Measurements from ENCODE around the gene CEP192. TPM values are rescaled to one million over a fixed set of nuclear protein-coding genes. Genes with fewer than 3 reads are reported as not detected.

The CEP192 gene
- total and polyA plus RNA-seq, 2 donors (not counting 1 experiment from before 2014, with no cell fraction given) = 39.3 to 47.3 TPM

DNA sequence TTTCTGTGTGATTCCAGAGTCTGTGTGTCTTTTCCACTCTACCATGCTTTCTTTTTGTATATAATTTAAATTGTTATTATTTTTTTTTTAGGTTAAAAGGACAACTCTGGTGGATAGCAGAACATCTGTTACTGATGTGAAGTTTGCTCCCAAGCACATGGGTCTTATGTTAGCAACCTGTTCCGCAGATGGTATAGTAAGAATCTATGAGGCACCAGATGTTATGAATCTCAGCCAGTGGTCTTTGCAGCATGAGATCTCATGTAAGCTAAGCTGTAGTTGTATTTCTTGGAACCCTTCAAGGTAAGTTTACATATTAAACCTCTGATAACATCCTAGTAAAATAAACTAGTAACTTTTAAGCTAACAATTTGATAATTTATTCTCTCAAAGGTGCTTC lies 28.1 kb upstream of the CEP192 start:
- CTCF ChIA-PET = no interaction called here
- Histone ChIP-seq H3K36me3 (replicated peaks in 1 of 2; ENCODE audit: control extremely low read depth in 1 of 2, control insufficient read depth in 1 of 2, extremely low read depth in 1 of 2, insufficient read depth in 2 of 2, low read length in 1 of 2) (peaks cover 19 to 63% of the 10 kb centered on the region in 2 experiments), H3K27ac (ENCODE audit: low read length in 2 of 2) (no peak overlapping the region), H3K4me2 (replicated peaks; ENCODE audit: low read depth, low read length, poor library complexity, severe bottlenecking) (no peak overlapping the region), H3K79me2 (ENCODE audit: control insufficient read depth, insufficient read depth, low read length) (peaks cover 78% of the 10 kb centered on the region), H3K9me3 (ENCODE audit: control extremely low read depth in 1 of 3, control insufficient read depth in 2 of 3, insufficient read depth in 1 of 3, low read length in 2 of 3) (peaks cover 0 to 2% (median 2%) of the 10 kb centered on the region in 3 donors), H4K20me1 (ENCODE audit: control insufficient read depth, insufficient read depth, low read length, poor library complexity, severe bottlenecking) (peaks cover 29% of the 10 kb centered on the region), H3K4me1 (ENCODE audit: control insufficient read depth in 2 of 2, insufficient read depth in 2 of 2, low read length in 2 of 2) (no peaks in the 10 kb centered on the region), H3K27me3 (replicated peaks in 1 of 4; ENCODE audit: control extremely low read depth in 1 of 4, control insufficient read depth in 3 of 4, insufficient read depth in 4 of 4, low read length in 3 of 4) (no peaks in the 10 kb centered on the region), H2AFZ (ENCODE audit: insufficient read depth, low read depth, low read length, poor library complexity, severe bottlenecking) (no peak overlapping the region), H3K9ac (ENCODE audit: low read length) (no peak overlapping the region), H3K4me3 (ENCODE audit: control extremely low read depth in 1 of 5, extremely low read depth in 1 of 5, insufficient read depth in 1 of 5, low read depth in 2 of 5, low read length in 4 of 5) (no peak overlapping the region)
- intact Hi-C loops (cut with micrococcal nuclease) = no loop called here
- POLR2A ChIA-PET = interaction anchor here (0.7 kb wide), 1 partner anchor 92 kb away, joined by 3 read pairs; no protein-coding TSS in a partner anchor
- no peak overlapping the region for H3K27ac Mint-ChIP-seq
- no CpG with 5 or more reads among the region's 1 CpG for WGBS (ENCODE audit: insufficient coverage)
- H3K27me3 Mint-ChIP-seq = no peaks in the 10 kb centered on the region
- H3K4me1 Mint-ChIP-seq = peaks cover 4% of the 10 kb centered on the region
- DNase-seq (no peak), ATAC-seq (ENCODE audit: low read depth) (no peak)
- no peaks in the 10 kb centered on the region for H3K9me3 Mint-ChIP-seq (ENCODE audit: insufficient read depth)
- no peak for TF ChIP-seq EZH2 (IDR thresholded peaks at IDR 0.05; ENCODE audit: borderline replicate concordance, insufficient read depth, low read depth, low read length, poor library complexity, severe bottlenecking)
- TF ChIP-seq, protein P1, sequence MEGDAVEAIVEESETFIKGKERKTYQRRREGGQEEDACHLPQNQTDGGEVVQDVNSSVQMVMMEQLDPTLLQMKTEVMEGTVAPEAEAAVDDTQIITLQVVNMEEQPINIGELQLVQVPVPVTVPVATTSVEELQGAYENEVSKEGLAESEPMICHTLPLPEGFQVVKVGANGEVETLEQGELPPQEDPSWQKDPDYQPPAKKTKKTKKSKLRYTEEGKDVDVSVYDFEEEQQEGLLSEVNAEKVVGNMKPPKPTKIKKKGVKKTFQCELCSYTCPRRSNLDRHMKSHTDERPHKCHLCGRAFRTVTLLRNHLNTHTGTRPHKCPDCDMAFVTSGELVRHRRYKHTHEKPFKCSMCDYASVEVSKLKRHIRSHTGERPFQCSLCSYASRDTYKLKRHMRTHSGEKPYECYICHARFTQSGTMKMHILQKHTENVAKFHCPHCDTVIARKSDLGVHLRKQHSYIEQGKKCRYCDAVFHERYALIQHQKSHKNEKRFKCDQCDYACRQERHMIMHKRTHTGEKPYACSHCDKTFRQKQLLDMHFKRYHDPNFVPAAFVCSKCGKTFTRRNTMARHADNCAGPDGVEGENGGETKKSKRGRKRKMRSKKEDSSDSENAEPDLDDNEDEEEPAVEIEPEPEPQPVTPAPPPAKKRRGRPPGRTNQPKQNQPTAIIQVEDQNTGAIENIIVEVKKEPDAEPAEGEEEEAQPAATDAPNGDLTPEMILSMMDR (IDR thresholded peaks at IDR 0.05) = no peak
- H3K4me3 Mint-ChIP-seq = no peak overlapping the region

DNA sequence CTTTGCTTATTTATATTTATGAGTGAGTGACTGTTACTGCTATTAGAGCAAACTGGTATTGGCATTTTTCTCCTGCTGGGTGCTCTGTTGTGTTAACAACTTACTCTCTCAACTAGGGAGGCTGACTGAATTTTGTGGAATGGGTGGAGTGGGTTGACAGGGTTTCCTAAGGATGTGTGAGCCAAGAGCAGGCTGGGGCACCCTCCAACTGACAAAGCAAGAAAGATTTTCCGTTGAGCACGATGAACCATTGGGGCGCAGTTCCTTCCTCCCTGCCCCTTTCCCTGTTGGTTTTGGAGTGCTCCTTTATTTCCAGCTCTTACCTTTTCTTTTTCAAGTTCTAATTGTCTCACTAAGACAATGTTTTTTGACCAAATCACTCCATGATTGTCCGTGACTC lies 23.0 kb upstream of the CEP192 start:
- no peaks in the 10 kb centered on the region for H3K9me3 ChIP-seq (ENCODE audit: control extremely low read depth in 1 of 3, control insufficient read depth in 2 of 3, insufficient read depth in 1 of 3, low read length in 2 of 3)
- no peak overlapping the region for H3K27ac ChIP-seq (ENCODE audit: low read length in 2 of 2)
- ATAC-seq (ENCODE audit: low read depth) (no peak), DNase-seq (no peak)
- no peak overlapping the region for H3K9ac ChIP-seq (ENCODE audit: low read length)
- no peak for TF ChIP-seq EZH2 (IDR thresholded peaks at IDR 0.05; ENCODE audit: borderline replicate concordance, insufficient read depth, low read depth, low read length, poor library complexity, severe bottlenecking)
- TF ChIP-seq, protein P1 (IDR thresholded peaks at IDR 0.05) = no peak
- H4K20me1 ChIP-seq (ENCODE audit: control insufficient read depth, insufficient read depth, low read length, poor library complexity, severe bottlenecking) = no peaks in the 10 kb centered on the region
- ChIA-PET POLR2A (no interaction called here), CTCF (no interaction called here)
- peaks cover 40% of the 10 kb centered on the region for H3K79me2 ChIP-seq (ENCODE audit: control insufficient read depth, insufficient read depth, low read length)
- H3K27me3 ChIP-seq (replicated peaks in 1 of 4; ENCODE audit: control extremely low read depth in 1 of 4, control insufficient read depth in 3 of 4, insufficient read depth in 4 of 4, low read length in 3 of 4) = no peaks in the 10 kb centered on the region
- no peak overlapping the region for H3K4me3 ChIP-seq (ENCODE audit: control extremely low read depth in 1 of 5, extremely low read depth in 1 of 5, insufficient read depth in 1 of 5, low read depth in 2 of 5, low read length in 4 of 5)
- H3K4me1 Mint-ChIP-seq = peaks cover 7% of the 10 kb centered on the region
- no peak overlapping the region for H3K27ac Mint-ChIP-seq
- H3K27me3 Mint-ChIP-seq = no peaks in the 10 kb centered on the region
- H3K4me2 ChIP-seq (replicated peaks; ENCODE audit: low read depth, low read length, poor library complexity, severe bottlenecking) = no peak overlapping the region
- H3K4me1 ChIP-seq (ENCODE audit: control insufficient read depth in 2 of 2, insufficient read depth in 2 of 2, low read length in 2 of 2) = no peaks in the 10 kb centered on the region
- H3K9me3 Mint-ChIP-seq (ENCODE audit: insufficient read depth) = no peaks in the 10 kb centered on the region
- H3K4me3 Mint-ChIP-seq = no peak overlapping the region
- H3K36me3 ChIP-seq (replicated peaks in 1 of 2; ENCODE audit: control extremely low read depth in 1 of 2, control insufficient read depth in 1 of 2, extremely low read depth in 1 of 2, insufficient read depth in 2 of 2, low read length in 1 of 2) = peaks cover 8 to 59% of the 10 kb centered on the region in 2 experiments
- 76% methylated on average over 3 of the region's 4 CpGs for WGBS (ENCODE audit: insufficient coverage)
- intact Hi-C loops (cut with micrococcal nuclease) = no loop called here
- no peak overlapping the region for H2AFZ ChIP-seq (ENCODE audit: insufficient read depth, low read depth, low read length, poor library complexity, severe bottlenecking)
